ENCODE results near the gene ADAMTSL3. TPM values are rescaled to one million over a fixed set of nuclear protein-coding genes. Genes with fewer than 3 reads are reported as not detected.
A peak's percentile ranks its signal among the peaks of the same experiment; 100 is the strongest.

Gene ADAMTSL3
- 42.8 TPM for total RNA-seq
- 10 to 100 TPM; 26.2 to 63.2 (median 38.5) TPM for polyA plus RNA-seq (ENCODE audit: insufficient read depth in 1 of 8, insufficient read length in 8 of 8, low replicate concordance in 1 of 8)
- long read RNA-seq, donor 1, result 0 reads
- long read RNA-seq, donor 2, result 0 reads
- long read RNA-seq, donor 3, result 0 reads
- long read RNA-seq, donor 4, partial matches to known transcripts, result 7 of 7 reads
- long read RNA-seq, donor 4, other reads (novel, unspliced or antisense), result 0 of 7 reads
- long read RNA-seq, donor 5, full-length matches to known transcripts, result 1 of 50 reads
- long read RNA-seq, donor 5, partial matches to known transcripts, result 49 of 50 reads
- long read RNA-seq, donor 5, other reads (novel, unspliced or antisense), result 0 of 50 reads
- long read RNA-seq, donor 6, partial matches to known transcripts, result 5 of 5 reads
- long read RNA-seq, donor 6, other reads (novel, unspliced or antisense), result 0 of 5 reads
- long read RNA-seq, donor 7, partial matches to known transcripts, result 27 of 27 reads
- long read RNA-seq, donor 7, other reads (novel, unspliced or antisense), result 0 of 27 reads
- long read RNA-seq, donor 8, partial matches to known transcripts, result 14 of 14 reads
- long read RNA-seq, donor 8, other reads (novel, unspliced or antisense), result 0 of 14 reads
- long read RNA-seq, donor 9, result 0 reads
- long read RNA-seq, donor 10, partial matches to known transcripts, result 21 of 21 reads
- long read RNA-seq, donor 10, other reads (novel, unspliced or antisense), result 0 of 21 reads
- long read RNA-seq, donor 11, partial matches to known transcripts, result 29 of 29 reads
- long read RNA-seq, donor 11, other reads (novel, unspliced or antisense), result 0 of 29 reads

GRCh38 chr15:83653639-83654378 is at the start of gene ADAMTSL3:
Gene ADAMTSL3 (plus strand): TSS chr15:83654123. CDS start chr15:83655762, 1,639 bp downstream.
- DNase-seq, result peak; percentile 83
- H3K36me3 ChIP-seq (ENCODE audit: control insufficient read depth, insufficient read depth, low read length), result peaks cover 6% of the 10 kb centered on the region
- peaks cover 32% of the 10 kb centered on the region for H3K27me3 ChIP-seq (ENCODE audit: control insufficient read depth, insufficient read depth, low read length)
- H3K9me3 ChIP-seq (replicated peaks; ENCODE audit: control insufficient read depth, low read depth, low read length), result peaks cover 3% of the 10 kb centered on the region
- peak within 1 kb of the TSS; percentile 77 for H3K27ac ChIP-seq (ENCODE audit: low read length)
- H3K4me3 ChIP-seq (ENCODE audit: low read length), result peak within 1 kb of the TSS; percentile 77
- peaks cover 32% of the 10 kb centered on the region for H3K4me1 ChIP-seq (ENCODE audit: control insufficient read depth, insufficient read depth, low read length)
- WGBS (ENCODE audit: insufficient coverage), result under 1% methylated on average over 104 of the region's 105 CpGs

- Histone ChIP-seq H3K27me3 (ENCODE audit: control insufficient read depth, insufficient read depth, low read length) (no peaks in the 10 kb centered on the region), H3K4me3 (ENCODE audit: low read length) (no peak overlapping the region), H3K9me3 (replicated peaks; ENCODE audit: control insufficient read depth, low read depth, low read length) (peaks cover 2% of the 10 kb centered on the region), H3K36me3 (ENCODE audit: control insufficient read depth, insufficient read depth, low read length) (no peaks in the 10 kb centered on the region), H3K27ac (ENCODE audit: low read length) (no peak overlapping the region), H3K4me1 (ENCODE audit: control insufficient read depth, insufficient read depth, low read length) (peaks cover 2% of the 10 kb centered on the region)
- no CpG with 5 or more reads among the region's 1 CpG for WGBS (ENCODE audit: insufficient coverage)
- no peak for DNase-seq
Observed at GRCh38 chr15:83604549-83604948, 49.4 kb upstream of the ADAMTSL3 start.

- no peak overlapping the region for H3K27ac ChIP-seq (ENCODE audit: low read length)
- peak; percentile 85 for DNase-seq
- no peaks in the 10 kb centered on the region for H3K36me3 ChIP-seq (ENCODE audit: control insufficient read depth, insufficient read depth, low read length)
- H3K4me1 ChIP-seq (ENCODE audit: control insufficient read depth, insufficient read depth, low read length), result peaks cover 2% of the 10 kb centered on the region
- WGBS (ENCODE audit: insufficient coverage), result 12% methylated on average over 3 of the region's 7 CpGs
- no peak overlapping the region for H3K4me3 ChIP-seq (ENCODE audit: low read length)
- H3K27me3 ChIP-seq (ENCODE audit: control insufficient read depth, insufficient read depth, low read length), result no peaks in the 10 kb centered on the region
- peaks cover 2% of the 10 kb centered on the region for H3K9me3 ChIP-seq (replicated peaks; ENCODE audit: control insufficient read depth, low read depth, low read length)
Observed at GRCh38 chr15:83605111-83605945, 48.6 kb upstream of the ADAMTSL3 start.

- H3K4me3 ChIP-seq (ENCODE audit: low read length), result no peak overlapping the region
- H3K36me3 ChIP-seq (ENCODE audit: control insufficient read depth, insufficient read depth, low read length), result no peaks in the 10 kb centered on the region
- DNase-seq, result no peak
- no peak overlapping the region for H3K27ac ChIP-seq (ENCODE audit: low read length)
- H3K27me3 ChIP-seq (ENCODE audit: control insufficient read depth, insufficient read depth, low read length), result no peaks in the 10 kb centered on the region
- H3K9me3 ChIP-seq (replicated peaks; ENCODE audit: control insufficient read depth, low read depth, low read length), result no peaks in the 10 kb centered on the region
- WGBS (ENCODE audit: insufficient coverage), result 100% methylated on average over 1 of the region's 3 CpGs
- peaks cover 9% of the 10 kb centered on the region for H3K4me1 ChIP-seq (ENCODE audit: control insufficient read depth, insufficient read depth, low read length)
Observed at GRCh38 chr15:83610132-83610531, 43.8 kb upstream of the ADAMTSL3 start.

- Histone ChIP-seq H3K27me3 (ENCODE audit: control insufficient read depth, insufficient read depth, low read length) (no peaks in the 10 kb centered on the region), H3K4me3 (ENCODE audit: low read length) (no peak overlapping the region), H3K36me3 (ENCODE audit: control insufficient read depth, insufficient read depth, low read length) (no peaks in the 10 kb centered on the region), H3K4me1 (ENCODE audit: control insufficient read depth, insufficient read depth, low read length) (peaks cover 9% of the 10 kb centered on the region), H3K9me3 (replicated peaks; ENCODE audit: control insufficient read depth, low read depth, low read length) (no peaks in the 10 kb centered on the region), H3K27ac (ENCODE audit: low read length) (no peak overlapping the region)
- 45% methylated on average over 5 of the region's 9 CpGs for WGBS (ENCODE audit: insufficient coverage)
- DNase-seq, result no peak
Observed at GRCh38 chr15:83610901-83611685, 42.8 kb upstream of the ADAMTSL3 start.

- peak; percentile 18 for DNase-seq
- WGBS (ENCODE audit: insufficient coverage), result 32% methylated on average over 3 of the region's 5 CpGs
- no peaks in the 10 kb centered on the region for H3K9me3 ChIP-seq (replicated peaks; ENCODE audit: control insufficient read depth, low read depth, low read length)
- no peaks in the 10 kb centered on the region for H3K36me3 ChIP-seq (ENCODE audit: control insufficient read depth, insufficient read depth, low read length)
- peak overlapping the region; percentile 48 for H3K27ac ChIP-seq (ENCODE audit: low read length)
- H3K4me1 ChIP-seq (ENCODE audit: control insufficient read depth, insufficient read depth, low read length), result peaks cover 9% of the 10 kb centered on the region
- no peak overlapping the region for H3K4me3 ChIP-seq (ENCODE audit: low read length)
- H3K27me3 ChIP-seq (ENCODE audit: control insufficient read depth, insufficient read depth, low read length), result no peaks in the 10 kb centered on the region
Observed at GRCh38 chr15:83612226-83612625, 41.7 kb upstream of the ADAMTSL3 start.

- Histone ChIP-seq H3K4me1 (ENCODE audit: control insufficient read depth, insufficient read depth, low read length) (peaks cover 9% of the 10 kb centered on the region), H3K4me3 (ENCODE audit: low read length) (no peak overlapping the region), H3K36me3 (ENCODE audit: control insufficient read depth, insufficient read depth, low read length) (no peaks in the 10 kb centered on the region), H3K27me3 (ENCODE audit: control insufficient read depth, insufficient read depth, low read length) (no peaks in the 10 kb centered on the region), H3K9me3 (replicated peaks; ENCODE audit: control insufficient read depth, low read depth, low read length) (no peaks in the 10 kb centered on the region), H3K27ac (ENCODE audit: low read length) (no peak overlapping the region)
- DNase-seq, result no peak
- WGBS (ENCODE audit: insufficient coverage), result no CpG with 5 or more reads among the region's 2 CpGs
Observed at GRCh38 chr15:83612898-83613635, 40.9 kb upstream of the ADAMTSL3 start.

- Histone ChIP-seq H3K36me3 (ENCODE audit: control insufficient read depth, insufficient read depth, low read length) (no peaks in the 10 kb centered on the region), H3K4me3 (ENCODE audit: low read length) (no peak overlapping the region), H3K4me1 (ENCODE audit: control insufficient read depth, insufficient read depth, low read length) (peaks cover 9% of the 10 kb centered on the region), H3K27ac (ENCODE audit: low read length) (no peak overlapping the region), H3K27me3 (ENCODE audit: control insufficient read depth, insufficient read depth, low read length) (no peaks in the 10 kb centered on the region), H3K9me3 (replicated peaks; ENCODE audit: control insufficient read depth, low read depth, low read length) (no peaks in the 10 kb centered on the region)
- WGBS (ENCODE audit: insufficient coverage), result 29% methylated on average over 1 of the region's 2 CpGs
- DNase-seq, result peak; percentile 57
Observed at GRCh38 chr15:83613714-83614113, 40.2 kb upstream of the ADAMTSL3 start.

All from muscle of leg (tissue), 16 donors.